Ishikawa (cell line): ENCODE data around the gene UTP14A.

ENCODE experiments used
- CEBPB ChIP-seq: IDR thresholded peaks from 2 replicates; pipeline ENCODE4 v1.6.1; 2012
- CREB1 ChIP-seq: IDR thresholded peaks from 2 replicates; pipeline ENCODE4 v1.6.1; 2012; ENCODE audit warnings: low read depth
- EGR1 ChIP-seq: IDR thresholded peaks from 2 replicates; pipeline ENCODE4 v1.6.1; 2012
- EP300 ChIP-seq: IDR thresholded peaks from 2 replicates; pipeline ENCODE4 v1.6.1; 2012; ENCODE audit warnings: borderline replicate concordance
- FOXM1 ChIP-seq: IDR thresholded peaks from 2 replicates; pipeline ENCODE4 v1.6.1; 2012; ENCODE audit warnings: low read depth, borderline replicate concordance
- NFIC ChIP-seq: IDR thresholded peaks from 2 replicates; pipeline ENCODE4 v1.6.1; 2012
- RAD21 ChIP-seq: IDR thresholded peaks from 2 replicates; pipeline ENCODE4 v1.6.1; 2012; ENCODE audit warnings: low read depth
- TAF1 ChIP-seq: IDR thresholded peaks from 2 replicates; pipeline ENCODE4 v1.6.1; 2012; ENCODE audit warnings: low read depth, mild to moderate bottlenecking
- TCF12 ChIP-seq: IDR thresholded peaks from 2 replicates; pipeline ENCODE4 v1.6.1; 2012; ENCODE audit warnings: low read depth
- TEAD4 ChIP-seq: IDR thresholded peaks from 2 replicates; pipeline ENCODE4 v1.6.1; 2012
- USF1 ChIP-seq: IDR thresholded peaks from 2 replicates; pipeline ENCODE4 v1.6.1; 2012
- YY1 ChIP-seq: IDR thresholded peaks from 2 replicates; pipeline ENCODE4 v1.6.1; 2012; ENCODE audit warnings: low read depth
- ZBTB7A ChIP-seq: IDR thresholded peaks from 2 replicates; pipeline ENCODE4 v1.6.1; 2012; ENCODE audit warnings: low read depth
- TF ChIP-seq, protein P1 (sequence below): IDR thresholded peaks from 2 replicates; pipeline ENCODE4 v1.6.1; 2012
- TF ChIP-seq, protein P2 (sequence below): IDR thresholded peaks from 2 replicates; pipeline ENCODE4 v1.6.1; 2012; ENCODE audit warnings: low read depth, mild to moderate bottlenecking

The UTP14A gene

DNA sequence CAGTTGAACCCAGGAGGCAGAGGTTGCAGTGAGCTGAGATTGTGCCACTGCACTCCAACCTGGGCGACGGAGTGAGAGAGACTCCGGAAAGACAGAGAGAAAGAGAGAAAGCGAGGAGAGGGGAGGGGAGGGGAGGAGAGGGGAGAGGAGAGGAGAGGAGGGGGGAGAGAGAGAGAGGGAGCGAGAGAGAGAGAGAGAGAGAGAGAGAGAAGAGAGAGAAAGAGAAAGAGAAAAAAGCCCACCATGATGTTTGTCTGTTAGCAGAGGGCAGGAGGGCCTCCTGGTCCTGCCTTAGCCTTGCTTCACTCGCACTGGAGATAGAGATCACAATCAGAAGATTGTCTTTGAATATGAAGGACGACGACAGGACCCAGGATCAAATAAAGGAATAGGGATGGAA lies 57.8 kb downstream of the UTP14A start:
- TF ChIP-seq CREB1 (no peak), RAD21 (no peak), TCF12 (no peak), ZBTB7A (no peak), EP300 (no peak), CEBPB (no peak), FOXM1 (no peak), YY1 (no peak), USF1 (no peak), TEAD4 (no peak), TAF1 (no peak), EGR1 (no peak), NFIC (no peak)
- TF ChIP-seq, protein P1, sequence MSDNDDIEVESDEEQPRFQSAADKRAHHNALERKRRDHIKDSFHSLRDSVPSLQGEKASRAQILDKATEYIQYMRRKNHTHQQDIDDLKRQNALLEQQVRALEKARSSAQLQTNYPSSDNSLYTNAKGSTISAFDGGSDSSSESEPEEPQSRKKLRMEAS, result no peak
- TF ChIP-seq, protein P2, sequence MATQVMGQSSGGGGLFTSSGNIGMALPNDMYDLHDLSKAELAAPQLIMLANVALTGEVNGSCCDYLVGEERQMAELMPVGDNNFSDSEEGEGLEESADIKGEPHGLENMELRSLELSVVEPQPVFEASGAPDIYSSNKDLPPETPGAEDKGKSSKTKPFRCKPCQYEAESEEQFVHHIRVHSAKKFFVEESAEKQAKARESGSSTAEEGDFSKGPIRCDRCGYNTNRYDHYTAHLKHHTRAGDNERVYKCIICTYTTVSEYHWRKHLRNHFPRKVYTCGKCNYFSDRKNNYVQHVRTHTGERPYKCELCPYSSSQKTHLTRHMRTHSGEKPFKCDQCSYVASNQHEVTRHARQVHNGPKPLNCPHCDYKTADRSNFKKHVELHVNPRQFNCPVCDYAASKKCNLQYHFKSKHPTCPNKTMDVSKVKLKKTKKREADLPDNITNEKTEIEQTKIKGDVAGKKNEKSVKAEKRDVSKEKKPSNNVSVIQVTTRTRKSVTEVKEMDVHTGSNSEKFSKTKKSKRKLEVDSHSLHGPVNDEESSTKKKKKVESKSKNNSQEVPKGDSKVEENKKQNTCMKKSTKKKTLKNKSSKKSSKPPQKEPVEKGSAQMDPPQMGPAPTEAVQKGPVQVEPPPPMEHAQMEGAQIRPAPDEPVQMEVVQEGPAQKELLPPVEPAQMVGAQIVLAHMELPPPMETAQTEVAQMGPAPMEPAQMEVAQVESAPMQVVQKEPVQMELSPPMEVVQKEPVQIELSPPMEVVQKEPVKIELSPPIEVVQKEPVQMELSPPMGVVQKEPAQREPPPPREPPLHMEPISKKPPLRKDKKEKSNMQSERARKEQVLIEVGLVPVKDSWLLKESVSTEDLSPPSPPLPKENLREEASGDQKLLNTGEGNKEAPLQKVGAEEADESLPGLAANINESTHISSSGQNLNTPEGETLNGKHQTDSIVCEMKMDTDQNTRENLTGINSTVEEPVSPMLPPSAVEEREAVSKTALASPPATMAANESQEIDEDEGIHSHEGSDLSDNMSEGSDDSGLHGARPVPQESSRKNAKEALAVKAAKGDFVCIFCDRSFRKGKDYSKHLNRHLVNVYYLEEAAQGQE, result no peak

DNA sequence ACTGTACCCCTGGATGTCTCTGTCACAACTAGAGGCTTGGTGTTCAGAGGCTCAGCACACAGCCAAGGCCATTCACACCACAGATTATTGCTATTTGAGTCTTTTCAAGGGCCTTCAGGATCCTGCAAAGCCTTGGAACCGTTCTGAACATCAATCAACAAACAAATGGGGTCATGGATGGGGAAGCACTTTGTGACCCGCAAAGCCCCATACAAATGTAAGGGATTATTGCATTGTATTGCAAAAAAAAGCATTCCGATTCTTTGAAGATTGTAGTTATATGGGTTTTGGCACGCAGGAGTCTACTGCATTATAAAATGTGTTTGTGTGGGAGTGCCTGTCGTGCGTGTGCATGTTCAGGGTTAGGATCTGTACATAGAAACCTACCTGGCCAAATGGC lies 59.2 kb downstream of the UTP14A start:
- no peak for TF ChIP-seq TCF12
- no peak for TF ChIP-seq USF1
- no peak for TF ChIP-seq RAD21
- no peak for TF ChIP-seq YY1
- no peak for TF ChIP-seq CEBPB
- no peak for TF ChIP-seq EGR1
- TF ChIP-seq CREB1, result no peak
- TF ChIP-seq TEAD4, result no peak
- no peak for TF ChIP-seq FOXM1
- TF ChIP-seq TAF1, result no peak
- TF ChIP-seq, protein P2, result no peak
- no peak for TF ChIP-seq ZBTB7A
- no peak for TF ChIP-seq EP300
- TF ChIP-seq, protein P1, result no peak
- no peak for TF ChIP-seq NFIC

- no peak for TF ChIP-seq TCF12
- no peak for TF ChIP-seq YY1
- no peak for TF ChIP-seq TEAD4
- TF ChIP-seq TAF1, result no peak
- TF ChIP-seq USF1, result no peak
- TF ChIP-seq RAD21, result no peak
- no peak for TF ChIP-seq ZBTB7A
- no peak for TF ChIP-seq CREB1
- TF ChIP-seq FOXM1, result no peak
- TF ChIP-seq, protein P1, result no peak
- TF ChIP-seq, protein P2, result no peak
- TF ChIP-seq EGR1, result no peak
- TF ChIP-seq EP300, result no peak
- TF ChIP-seq CEBPB, result no peak
These were observed 63.0 kb downstream of the UTP14A start for GRCh38 chrX:129968968-129969367.

- no peak for TF ChIP-seq RAD21
These were observed 70.5 kb downstream of the UTP14A start for GRCh38 chrX:129976441-129976840.
